Measurements from ENCODE around the gene CHST8.

Gene CHST8

GRCh38 chr19:33767898-33768413, 146.2 kb downstream of the CHST8 start:
- DNase-seq (ENCODE audit: low spot score), result no peak

GRCh38 chr19:33769208-33769607, 147.5 kb downstream of the CHST8 start:
- DNase-seq (ENCODE audit: low spot score), result no peak

GRCh38 chr19:33770107-33770506, 148.4 kb downstream of the CHST8 start:
- DNase-seq (ENCODE audit: low spot score), result no peak

GRCh38 chr19:33771384-33772101, 149.8 kb downstream of the CHST8 start:
- peak; percentile 58 for DNase-seq (ENCODE audit: low spot score)

GRCh38 chr19:33772102-33772857, 150.5 kb downstream of the CHST8 start:
- no peak for DNase-seq (ENCODE audit: low spot score)

GRCh38 chr19:33772858-33773180, 151.1 kb downstream of the CHST8 start:
- no peak for DNase-seq (ENCODE audit: low spot score)

- no peak for DNase-seq (ENCODE audit: low spot score)
These were observed 152.2 kb downstream of the CHST8 start for GRCh38 chr19:33773704-33774624.

GRCh38 chr19:33774751-33775150, 153.0 kb downstream of the CHST8 start:
- no peak for DNase-seq (ENCODE audit: low spot score)

GRCh38 chr19:33775731-33776487, 154.2 kb downstream of the CHST8 start:
- DNase-seq (ENCODE audit: low spot score), result no peak

- DNase-seq (ENCODE audit: low spot score), result no peak
These were observed 155.6 kb downstream of the CHST8 start for GRCh38 chr19:33777351-33777750.

GRCh38 chr19:33777753-33778088, 156.0 kb downstream of the CHST8 start:
- DNase-seq (ENCODE audit: low spot score), result no peak

- DNase-seq (ENCODE audit: low spot score), result peak; percentile 52
These were observed 156.5 kb downstream of the CHST8 start for GRCh38 chr19:33778089-33778791.

- no peak for DNase-seq (ENCODE audit: low spot score)
These were observed 158.1 kb downstream of the CHST8 start for GRCh38 chr19:33779849-33780248.

GRCh38 chr19:33780251-33780650, 158.5 kb downstream of the CHST8 start:
- DNase-seq (ENCODE audit: low spot score), result no peak

- DNase-seq (ENCODE audit: low spot score), result no peak
These were observed 159.0 kb downstream of the CHST8 start for GRCh38 chr19:33780746-33781145.

GRCh38 chr19:33781415-33781935, 159.7 kb downstream of the CHST8 start:
- DNase-seq (ENCODE audit: low spot score), result no peak

- no peak for DNase-seq (ENCODE audit: low spot score)
These were observed 160.2 kb downstream of the CHST8 start for GRCh38 chr19:33781996-33782395.

GRCh38 chr19:33784432-33784831, 162.7 kb downstream of the CHST8 start:
- DNase-seq (ENCODE audit: low spot score), result no peak

GRCh38 chr19:33785795-33786194, 164.0 kb downstream of the CHST8 start:
- DNase-seq (ENCODE audit: low spot score), result no peak

GRCh38 chr19:33788676-33789075, 166.9 kb downstream of the CHST8 start:
- no peak for DNase-seq (ENCODE audit: low spot score)

GRCh38 chr19:33789344-33789743, 167.6 kb downstream of the CHST8 start:
- no peak for DNase-seq (ENCODE audit: low spot score)
